ENCODE measurements around the gene RPS6KA1. TPM values are rescaled to one million over a fixed set of nuclear protein-coding genes. Genes with fewer than 3 reads are reported as not detected.

The RPS6KA1 gene
- polyA plus RNA-seq, 3 donors, result 116 to 189 (median 188) TPM

DNA sequence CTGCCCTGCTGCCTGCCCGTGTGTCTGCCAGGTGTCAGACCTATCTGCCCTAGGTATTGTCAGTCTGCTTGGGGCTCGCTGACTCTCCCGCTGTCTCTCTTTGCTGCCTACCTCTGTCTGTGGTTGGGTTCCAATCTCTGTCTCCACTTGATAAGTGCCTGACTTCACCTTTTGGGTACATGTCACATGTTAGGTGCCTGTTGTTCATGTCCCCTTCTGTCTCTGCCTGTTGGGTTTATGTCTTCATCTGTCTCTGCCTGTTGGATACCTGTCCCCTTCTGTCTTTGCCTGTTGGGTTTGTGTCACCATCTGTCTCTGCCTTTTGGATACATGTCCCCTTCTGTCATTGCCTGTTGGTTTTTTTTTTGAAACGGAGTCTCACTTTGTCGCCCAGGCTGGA lies 14.6 kb downstream of the RPS6KA1 start:
- H3K4me1 Mint-ChIP-seq, result peaks cover 86% of the 10 kb centered on the region
- no peaks in the 10 kb centered on the region for H3K27me3 Mint-ChIP-seq (ENCODE audit: low read depth in 3 of 3)
- H3K9me3 ChIP-seq (replicated peaks in 1 of 2; ENCODE audit: control insufficient read depth in 1 of 2, insufficient read depth in 1 of 2, low read length in 2 of 2), result no peaks in the 10 kb centered on the region
- H3K9ac ChIP-seq (ENCODE audit: insufficient read depth, low read length, poor library complexity, severe bottlenecking), result peak overlapping the region; percentile 92
- no peaks in the 10 kb centered on the region for H3K27me3 ChIP-seq (ENCODE audit: control insufficient read depth in 2 of 2, insufficient read depth in 2 of 2, low read length in 2 of 2)
- TF ChIP-seq, protein P1, sequence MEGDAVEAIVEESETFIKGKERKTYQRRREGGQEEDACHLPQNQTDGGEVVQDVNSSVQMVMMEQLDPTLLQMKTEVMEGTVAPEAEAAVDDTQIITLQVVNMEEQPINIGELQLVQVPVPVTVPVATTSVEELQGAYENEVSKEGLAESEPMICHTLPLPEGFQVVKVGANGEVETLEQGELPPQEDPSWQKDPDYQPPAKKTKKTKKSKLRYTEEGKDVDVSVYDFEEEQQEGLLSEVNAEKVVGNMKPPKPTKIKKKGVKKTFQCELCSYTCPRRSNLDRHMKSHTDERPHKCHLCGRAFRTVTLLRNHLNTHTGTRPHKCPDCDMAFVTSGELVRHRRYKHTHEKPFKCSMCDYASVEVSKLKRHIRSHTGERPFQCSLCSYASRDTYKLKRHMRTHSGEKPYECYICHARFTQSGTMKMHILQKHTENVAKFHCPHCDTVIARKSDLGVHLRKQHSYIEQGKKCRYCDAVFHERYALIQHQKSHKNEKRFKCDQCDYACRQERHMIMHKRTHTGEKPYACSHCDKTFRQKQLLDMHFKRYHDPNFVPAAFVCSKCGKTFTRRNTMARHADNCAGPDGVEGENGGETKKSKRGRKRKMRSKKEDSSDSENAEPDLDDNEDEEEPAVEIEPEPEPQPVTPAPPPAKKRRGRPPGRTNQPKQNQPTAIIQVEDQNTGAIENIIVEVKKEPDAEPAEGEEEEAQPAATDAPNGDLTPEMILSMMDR (IDR thresholded peaks at IDR 0.05), result no peak
- H3K9me3 Mint-ChIP-seq, result peaks cover 0 to 1% (median 0%) of the 10 kb centered on the region in 7 donors
- peak overlapping the region; percentile 38 to 89 (median 49) for H3K4me3 ChIP-seq (replicated peaks in 1 of 3; ENCODE audit: low read depth in 2 of 3, low read length in 3 of 3)
- DNase-seq, result no peak
- H3K4me1 ChIP-seq (ENCODE audit: control insufficient read depth in 1 of 2, insufficient read depth in 2 of 2, low read length in 2 of 2), result peaks cover 84 to 91% of the 10 kb centered on the region in 2 donors
- peak overlapping the region; percentile 99 to 100 (median 100) for H3K27ac Mint-ChIP-seq
- H3K36me3 ChIP-seq (replicated peaks in 1 of 2; ENCODE audit: control insufficient read depth in 1 of 2, insufficient read depth in 2 of 2, low read length in 2 of 2), result peaks cover 25 to 26% of the 10 kb centered on the region in 2 donors
- H3K79me2 ChIP-seq (ENCODE audit: insufficient read depth, low read length), result peaks cover 83% of the 10 kb centered on the region
- H3K36me3 Mint-ChIP-seq, result peaks cover 27 to 32% of the 10 kb centered on the region in 2 donors
- intact Hi-C loops (cut with micrococcal nuclease), result loop anchor here in 1 of 2 donors (5.0 kb wide), 1 partner anchor 38 kb away; no protein-coding TSS in a partner anchor
- peak overlapping the region; percentile 97 to 99 for H3K27ac ChIP-seq (ENCODE audit: low read depth in 1 of 2, low read length in 2 of 2)
- 76% methylated on average over 3 of the region's 5 CpGs for WGBS (ENCODE audit: insufficient coverage)
- peak overlapping the region; percentile 87 to 93 for H3K4me3 Mint-ChIP-seq
- no peak overlapping the region for H2AFZ ChIP-seq (ENCODE audit: insufficient read depth, low read depth, low read length, poor library complexity, severe bottlenecking)
- peak overlapping the region; percentile 91 for H3K4me2 ChIP-seq (replicated peaks; ENCODE audit: extremely low read depth, low read length, poor library complexity, severe bottlenecking)
- peaks cover 35% of the 10 kb centered on the region for H4K20me1 ChIP-seq (ENCODE audit: insufficient read depth, low read length)

DNA sequence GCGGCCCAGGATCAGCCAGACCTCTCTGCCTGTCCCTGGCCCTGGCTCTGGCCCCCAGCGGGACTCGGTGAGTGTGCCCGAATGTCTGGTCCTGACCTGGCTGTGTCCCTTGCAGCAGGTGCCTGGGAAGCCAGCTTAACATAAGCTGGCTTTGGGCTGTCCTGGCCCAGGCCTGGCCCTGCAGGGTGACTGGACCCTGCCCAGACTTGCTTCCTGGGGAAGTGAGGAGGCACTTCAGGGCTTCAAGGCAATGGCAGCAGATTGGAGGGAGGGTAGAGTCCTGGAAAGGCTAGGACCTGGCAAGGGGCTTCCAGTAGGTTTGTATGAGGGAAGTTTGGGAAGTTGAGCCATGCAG lies 16.4 kb downstream of the RPS6KA1 start:
- DNase-seq, result peak in 2 of 3 donors; percentile 42 to 58
- H3K4me3 Mint-ChIP-seq, result peak overlapping the region; percentile 87 to 93
- WGBS (ENCODE audit: insufficient coverage), result 0% methylated on average over 4 of the region's 4 CpGs
- peaks cover 83% of the 10 kb centered on the region for H3K79me2 ChIP-seq (ENCODE audit: insufficient read depth, low read length)
- H3K9me3 Mint-ChIP-seq, result peaks cover 0 to 1% (median 0%) of the 10 kb centered on the region in 7 donors
- TF ChIP-seq, protein P1 (IDR thresholded peaks at IDR 0.05), result no peak
- peaks cover 66 to 73% of the 10 kb centered on the region in 2 donors for H3K4me1 ChIP-seq (ENCODE audit: control insufficient read depth in 1 of 2, insufficient read depth in 2 of 2, low read length in 2 of 2)
- peak overlapping the region; percentile 91 for H3K4me2 ChIP-seq (replicated peaks; ENCODE audit: extremely low read depth, low read length, poor library complexity, severe bottlenecking)
- H2AFZ ChIP-seq (ENCODE audit: insufficient read depth, low read depth, low read length, poor library complexity, severe bottlenecking), result peak overlapping the region; percentile 27
- peak overlapping the region; percentile 90 for H3K9ac ChIP-seq (ENCODE audit: insufficient read depth, low read length, poor library complexity, severe bottlenecking)
- no peaks in the 10 kb centered on the region for H3K27me3 ChIP-seq (ENCODE audit: control insufficient read depth in 2 of 2, insufficient read depth in 2 of 2, low read length in 2 of 2)
- no peaks in the 10 kb centered on the region for H3K9me3 ChIP-seq (replicated peaks in 1 of 2; ENCODE audit: control insufficient read depth in 1 of 2, insufficient read depth in 1 of 2, low read length in 2 of 2)
- peak overlapping the region; percentile 57 to 89 (median 74) for H3K4me3 ChIP-seq (replicated peaks in 1 of 3; ENCODE audit: low read depth in 2 of 3, low read length in 3 of 3)
- H3K27ac Mint-ChIP-seq, result peak overlapping the region; percentile 91 to 100 (median 95)
- H3K36me3 ChIP-seq (replicated peaks in 1 of 2; ENCODE audit: control insufficient read depth in 1 of 2, insufficient read depth in 2 of 2, low read length in 2 of 2), result peaks cover 30 to 37% of the 10 kb centered on the region in 2 donors
- H4K20me1 ChIP-seq (ENCODE audit: insufficient read depth, low read length), result peaks cover 48% of the 10 kb centered on the region
- intact Hi-C loops (cut with micrococcal nuclease), result no loop called here
- H3K27ac ChIP-seq (ENCODE audit: low read depth in 1 of 2, low read length in 2 of 2), result peak overlapping the region; percentile 71 to 99
- peaks cover 68% of the 10 kb centered on the region for H3K4me1 Mint-ChIP-seq
- H3K36me3 Mint-ChIP-seq, result peaks cover 31 to 43% of the 10 kb centered on the region in 2 donors
- no peaks in the 10 kb centered on the region for H3K27me3 Mint-ChIP-seq (ENCODE audit: low read depth in 3 of 3)

Data from CD14-positive monocyte (primary cell).